ENCODE results near the gene CBX7. TPM values are rescaled to one million over a fixed set of nuclear protein-coding genes. Genes with fewer than 3 reads are reported as not detected.

Gene CBX7
- total and polyA plus RNA-seq, 2 of the 4 experiments (the other 2 are of a cell fraction), result 0.90 to 3.6 TPM

- intact Hi-C loops (cut with micrococcal nuclease) (no loop called here), dilution Hi-C loops (cut with HindIII; ENCODE audit: low sequenced_read_pairs, unreplicated experiment) (no loop called here)
- POLR2A ChIA-PET (ENCODE audit: unreplicated experiment), result no interaction called here
Observed at GRCh38 chr22:39130152-39130704, 22.3 kb downstream of the CBX7 start.

More at GRCh38 chr22:39130152-39130704, 22.3 kb downstream of the CBX7 start:
- DNase-seq, result no peak
- Histone ChIP-seq H2AK9ac (replicated peaks; ENCODE audit: low read depth, low read length, poor library complexity) (no peak overlapping the region), H3K9ac (ENCODE audit: low read depth, low read length) (no peak overlapping the region), H2BK120ac (ENCODE audit: low read depth, low read length) (no peak overlapping the region), H4K5ac (ENCODE audit: low read depth, low read length) (no peak overlapping the region), H3K23ac (ENCODE audit: low read depth, low read length) (no peak overlapping the region), H3K56ac (ENCODE audit: extremely low read depth, insufficient read depth, low read length) (no peak overlapping the region), H4K20me1 (ENCODE audit: insufficient read depth, low read length) (no peaks in the 10 kb centered on the region), H2AK5ac (ENCODE audit: low read depth, low read length) (no peak overlapping the region), H3K27me3 (ENCODE audit: control insufficient read depth, insufficient read depth, low read length) (peaks cover 2% of the 10 kb centered on the region; the same call in 1 of the 2 replicates), H2BK20ac (ENCODE audit: low read depth, low read length) (no peak overlapping the region), H3K18ac (ENCODE audit: low read depth, low read length) (no peak overlapping the region), H3K9me3 (ENCODE audit: control insufficient read depth, insufficient read depth, low read length) (no peaks in the 10 kb centered on the region), H4K8ac (ENCODE audit: low read depth in 2 of 2, low read length in 2 of 2) (no peak overlapping the region), H3K79me1 (ENCODE audit: low read depth in 1 of 2, low read length in 2 of 2) (no peaks in the 10 kb centered on the region), H2AFZ (replicated peaks; ENCODE audit: low read length, poor library complexity) (no peak overlapping the region), H3K14ac (replicated peaks; ENCODE audit: low read depth, low read length) (no peak overlapping the region), H3K4ac (ENCODE audit: low read depth, low read length) (no peak overlapping the region), H3K36me3 (ENCODE audit: control insufficient read depth, insufficient read depth, low read length) (no peaks in the 10 kb centered on the region), H3K4me1 (ENCODE audit: control insufficient read depth, insufficient read depth, low read length) (peaks cover 8% of the 10 kb centered on the region), H3K27ac (ENCODE audit: insufficient read depth, low read length) (no peak overlapping the region), H3K4me3 (ENCODE audit: insufficient read depth, low read depth, low read length) (no peak overlapping the region), H3K9me1 (ENCODE audit: insufficient read depth, low read length) (no peaks in the 10 kb centered on the region), H2BK15ac (ENCODE audit: low read depth, low read length) (no peak overlapping the region), H3K4me2 (ENCODE audit: low read depth, low read length) (no peak overlapping the region), H4K91ac (ENCODE audit: insufficient read depth, low read depth, low read length) (no peak overlapping the region), H2BK5ac (ENCODE audit: low read depth, low read length, poor library complexity, severe bottlenecking) (no peak overlapping the region)
- TF ChIP-seq POLR2A (IDR thresholded peaks at IDR 0.05; ENCODE audit: low read depth, low read length) (no peak), RFX5 (IDR thresholded peaks at IDR 0.05; ENCODE audit: low read depth, low read length) (no peak), BHLHE40 (IDR thresholded peaks at IDR 0.05; ENCODE audit: low read depth, low read length) (no peak), CHD1 (IDR thresholded peaks at IDR 0.05; ENCODE audit: low read depth, low read length) (no peak), MAFK (IDR thresholded peaks at IDR 0.05; ENCODE audit: low read depth, low read length) (no peak), MAZ (IDR thresholded peaks at IDR 0.05; ENCODE audit: borderline replicate concordance, low read depth, low read length) (no peak), NFE2L2 (IDR thresholded peaks at IDR 0.05; ENCODE audit: low read depth, low read length) (no peak), MXI1 (IDR thresholded peaks at IDR 0.05; ENCODE audit: borderline replicate concordance, low read depth, low read length) (no peak), RAD21 (IDR thresholded peaks at IDR 0.05; ENCODE audit: low read length) (no peak), RCOR1 (IDR thresholded peaks at IDR 0.05; ENCODE audit: insufficient replicate concordance, low read length) (no peak), CEBPB (IDR thresholded peaks at IDR 0.05; ENCODE audit: low read depth, low read length) (no peak), SMC3 (IDR thresholded peaks at IDR 0.05; ENCODE audit: low read depth, low read length) (no peak), ELK1 (IDR thresholded peaks at IDR 0.05; ENCODE audit: borderline replicate concordance, low read depth, low read length) (no peak), FOS (IDR thresholded peaks at IDR 0.05; ENCODE audit: low read depth, low read length) (no peak)
- TF ChIP-seq, protein P1, sequence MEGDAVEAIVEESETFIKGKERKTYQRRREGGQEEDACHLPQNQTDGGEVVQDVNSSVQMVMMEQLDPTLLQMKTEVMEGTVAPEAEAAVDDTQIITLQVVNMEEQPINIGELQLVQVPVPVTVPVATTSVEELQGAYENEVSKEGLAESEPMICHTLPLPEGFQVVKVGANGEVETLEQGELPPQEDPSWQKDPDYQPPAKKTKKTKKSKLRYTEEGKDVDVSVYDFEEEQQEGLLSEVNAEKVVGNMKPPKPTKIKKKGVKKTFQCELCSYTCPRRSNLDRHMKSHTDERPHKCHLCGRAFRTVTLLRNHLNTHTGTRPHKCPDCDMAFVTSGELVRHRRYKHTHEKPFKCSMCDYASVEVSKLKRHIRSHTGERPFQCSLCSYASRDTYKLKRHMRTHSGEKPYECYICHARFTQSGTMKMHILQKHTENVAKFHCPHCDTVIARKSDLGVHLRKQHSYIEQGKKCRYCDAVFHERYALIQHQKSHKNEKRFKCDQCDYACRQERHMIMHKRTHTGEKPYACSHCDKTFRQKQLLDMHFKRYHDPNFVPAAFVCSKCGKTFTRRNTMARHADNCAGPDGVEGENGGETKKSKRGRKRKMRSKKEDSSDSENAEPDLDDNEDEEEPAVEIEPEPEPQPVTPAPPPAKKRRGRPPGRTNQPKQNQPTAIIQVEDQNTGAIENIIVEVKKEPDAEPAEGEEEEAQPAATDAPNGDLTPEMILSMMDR (conservative IDR thresholded peaks at IDR 0.05; ENCODE audit: low read depth, low read length), result no peak
- TF ChIP-seq, protein P2, sequence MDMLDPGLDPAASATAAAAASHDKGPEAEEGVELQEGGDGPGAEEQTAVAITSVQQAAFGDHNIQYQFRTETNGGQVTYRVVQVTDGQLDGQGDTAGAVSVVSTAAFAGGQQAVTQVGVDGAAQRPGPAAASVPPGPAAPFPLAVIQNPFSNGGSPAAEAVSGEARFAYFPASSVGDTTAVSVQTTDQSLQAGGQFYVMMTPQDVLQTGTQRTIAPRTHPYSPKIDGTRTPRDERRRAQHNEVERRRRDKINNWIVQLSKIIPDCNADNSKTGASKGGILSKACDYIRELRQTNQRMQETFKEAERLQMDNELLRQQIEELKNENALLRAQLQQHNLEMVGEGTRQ (IDR thresholded peaks at IDR 0.05; ENCODE audit: low read depth, low read length), result no peak
- no TSS peak for BruUV-seq (replicated peaks)
- in situ Hi-C loops (cut with MboI; ENCODE audit: low sequenced_read_pairs), result no loop called here
- CTCF ChIA-PET, result interaction anchor here (2.2 kb wide), 1 partner anchor 8 kb away, joined by 7 read pairs; no protein-coding TSS in a partner anchor
- no peak for ATAC-seq (ENCODE audit: low read depth)
- 88% methylated on average over 7 of the region's 8 CpGs; no CpG with 5 or more reads in 1 of the 2 experiments for WGBS, 2 experiments (ENCODE audit: extremely low coverage in 2 of 2, insufficient read length in 1 of 2)

All from IMR-90 (cell line).